Skeletal muscle satellite cell (primary cell): Measurements from ENCODE around the gene COBL.

Source experiments
- H3K27me3 ChIP-seq: 2 replicates; pipeline ENCODE4 v1.7.0; 2013; ENCODE audit warnings: low read length; ENCODE audit not compliant: control insufficient read depth, insufficient read depth
- H3K36me3 ChIP-seq: 2 replicates; pipeline ENCODE4 v1.7.0; 2013; ENCODE audit warnings: mild to moderate bottlenecking, control low read depth, low read length; ENCODE audit not compliant: insufficient read depth
- H3K4me1 ChIP-seq: 2 replicates; pipeline ENCODE4 v1.7.0; 2013; ENCODE audit warnings: low read length; ENCODE audit not compliant: control insufficient read depth, insufficient read depth
- H3K4me2 ChIP-seq: 2 replicates; pipeline ENCODE4 v1.7.0; 2013; ENCODE audit warnings: mild to moderate bottlenecking, low read length
- H3K4me3 ChIP-seq: 2 replicates; pipeline ENCODE4 v1.7.0; 2013; ENCODE audit warnings: low read length
- H3K9ac ChIP-seq: 2 replicates; pipeline ENCODE4 v1.7.0; 2013; ENCODE audit warnings: mild to moderate bottlenecking, low read depth, low read length, moderate library complexity
- H3K9me3 ChIP-seq: replicated peaks from 2 replicates; pipeline ENCODE4 v1.7.0; 2013; ENCODE audit warnings: mild to moderate bottlenecking, control low read depth, low read length

COBL gene

GRCh38 chr7:51013861-51014511, 302.6 kb downstream of the COBL start:
- H3K27me3 ChIP-seq: peaks cover 41% of the 10 kb centered on the region
- H3K4me1 ChIP-seq: peaks cover 18% of the 10 kb centered on the region
- H3K4me2 ChIP-seq: no peak overlapping the region
- H3K9ac ChIP-seq: no peak overlapping the region
- no peaks in the 10 kb centered on the region for H3K9me3 ChIP-seq
- H3K36me3 ChIP-seq: no peaks in the 10 kb centered on the region
- H3K4me3 ChIP-seq: no peak overlapping the region

DNA sequence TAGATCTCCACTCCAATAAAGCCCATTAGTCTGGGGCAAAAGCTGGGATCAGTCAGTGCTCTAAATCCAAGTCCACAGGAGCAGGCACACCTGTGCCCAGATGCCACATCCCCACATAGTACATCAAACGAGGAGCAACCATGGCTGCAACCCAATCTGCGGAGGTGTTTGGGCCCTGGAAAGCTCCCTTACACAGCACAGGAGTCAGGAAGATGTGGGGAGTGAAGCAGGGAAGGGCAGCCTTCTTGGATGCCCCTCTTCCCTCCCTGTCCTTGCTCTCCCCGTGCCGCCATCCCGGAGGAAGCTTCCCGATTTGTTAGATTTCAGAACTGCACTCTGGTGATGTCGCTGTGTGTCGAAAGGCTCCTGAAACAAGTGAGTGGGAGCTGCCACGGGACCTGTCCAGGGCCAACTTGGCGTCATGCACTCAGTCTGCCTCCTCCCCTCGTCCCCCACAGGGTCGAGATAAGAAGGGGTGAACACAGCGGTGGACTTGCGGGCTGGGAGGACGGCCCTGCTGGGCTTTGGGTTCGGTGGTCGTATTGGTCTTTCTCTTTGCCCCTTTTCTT, 303.3 kb downstream of the COBL start:
- Histone ChIP-seq H3K9me3 (no peaks in the 10 kb centered on the region), H3K36me3 (no peaks in the 10 kb centered on the region), H3K4me1 (peaks cover 18% of the 10 kb centered on the region), H3K9ac (no peak overlapping the region), H3K27me3 (peaks cover 41% of the 10 kb centered on the region), H3K4me2 (no peak overlapping the region), H3K4me3 (no peak overlapping the region)

DNA sequence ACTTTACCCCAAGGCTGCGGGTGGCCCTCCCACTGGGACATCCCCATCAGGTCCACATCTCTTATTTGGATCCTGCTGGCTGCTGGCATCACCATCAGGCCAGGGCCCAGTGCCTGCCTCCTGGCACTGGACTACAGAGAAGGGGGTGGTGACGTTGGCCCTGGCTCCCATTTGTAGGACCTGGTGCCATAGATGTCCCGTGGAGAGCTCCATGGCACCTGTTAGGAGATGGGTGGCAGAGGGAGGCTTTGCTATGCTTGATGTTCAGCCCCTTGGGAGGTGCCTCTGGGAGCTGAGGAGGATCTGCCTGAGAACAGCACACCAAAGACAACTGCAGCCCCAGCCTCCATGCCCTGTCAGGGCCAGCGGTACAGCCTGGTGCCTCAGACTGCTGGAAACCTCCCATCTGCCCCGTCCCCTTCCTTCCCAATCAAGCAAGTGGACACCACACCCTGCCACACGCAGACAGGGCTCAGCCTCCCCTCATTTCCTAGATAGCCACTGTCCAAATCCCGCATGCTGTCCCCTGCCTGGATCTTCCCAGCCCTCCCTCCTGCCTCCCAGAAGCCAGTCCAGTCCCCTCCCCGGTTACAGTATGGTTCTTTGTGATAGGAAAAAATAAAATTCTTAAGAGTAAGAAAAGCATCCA, 303.9 kb downstream of the COBL start:
- Histone ChIP-seq H3K4me3 (no peak overlapping the region), H3K4me1 (peaks cover 18% of the 10 kb centered on the region), H3K27me3 (peaks cover 41% of the 10 kb centered on the region), H3K9me3 (no peaks in the 10 kb centered on the region), H3K9ac (no peak overlapping the region), H3K36me3 (no peaks in the 10 kb centered on the region), H3K4me2 (no peak overlapping the region)

GRCh38 chr7:51011710-51012350, 304.8 kb downstream of the COBL start:
- Histone ChIP-seq H3K36me3 (no peaks in the 10 kb centered on the region), H3K9ac (no peak overlapping the region), H3K27me3 (peaks cover 47% of the 10 kb centered on the region), H3K9me3 (no peaks in the 10 kb centered on the region), H3K4me2 (no peak overlapping the region), H3K4me3 (no peak overlapping the region), H3K4me1 (peaks cover 18% of the 10 kb centered on the region)

GRCh38 chr7:51010534-51010933, 306.1 kb downstream of the COBL start:
- Histone ChIP-seq H3K9me3 (no peaks in the 10 kb centered on the region), H3K9ac (no peak overlapping the region), H3K27me3 (peaks cover 51% of the 10 kb centered on the region), H3K4me2 (no peak overlapping the region), H3K4me3 (no peak overlapping the region), H3K4me1 (peaks cover 18% of the 10 kb centered on the region), H3K36me3 (no peaks in the 10 kb centered on the region)

GRCh38 chr7:51009716-51010496, 306.7 kb downstream of the COBL start:
- Histone ChIP-seq H3K4me1 (peaks cover 18% of the 10 kb centered on the region), H3K36me3 (no peaks in the 10 kb centered on the region), H3K27me3 (peaks cover 53% of the 10 kb centered on the region), H3K9me3 (no peaks in the 10 kb centered on the region), H3K4me3 (peak overlapping the region; percentile 15), H3K4me2 (peak overlapping the region; percentile 27), H3K9ac (no peak overlapping the region)

- Histone ChIP-seq H3K4me1 (peaks cover 18% of the 10 kb centered on the region), H3K9ac (no peak overlapping the region), H3K9me3 (no peaks in the 10 kb centered on the region), H3K4me2 (no peak overlapping the region), H3K4me3 (no peak overlapping the region), H3K36me3 (no peaks in the 10 kb centered on the region), H3K27me3 (peaks cover 39% of the 10 kb centered on the region)
Observed at GRCh38 chr7:51007551-51008505, 308.8 kb downstream of the COBL start.

DNA sequence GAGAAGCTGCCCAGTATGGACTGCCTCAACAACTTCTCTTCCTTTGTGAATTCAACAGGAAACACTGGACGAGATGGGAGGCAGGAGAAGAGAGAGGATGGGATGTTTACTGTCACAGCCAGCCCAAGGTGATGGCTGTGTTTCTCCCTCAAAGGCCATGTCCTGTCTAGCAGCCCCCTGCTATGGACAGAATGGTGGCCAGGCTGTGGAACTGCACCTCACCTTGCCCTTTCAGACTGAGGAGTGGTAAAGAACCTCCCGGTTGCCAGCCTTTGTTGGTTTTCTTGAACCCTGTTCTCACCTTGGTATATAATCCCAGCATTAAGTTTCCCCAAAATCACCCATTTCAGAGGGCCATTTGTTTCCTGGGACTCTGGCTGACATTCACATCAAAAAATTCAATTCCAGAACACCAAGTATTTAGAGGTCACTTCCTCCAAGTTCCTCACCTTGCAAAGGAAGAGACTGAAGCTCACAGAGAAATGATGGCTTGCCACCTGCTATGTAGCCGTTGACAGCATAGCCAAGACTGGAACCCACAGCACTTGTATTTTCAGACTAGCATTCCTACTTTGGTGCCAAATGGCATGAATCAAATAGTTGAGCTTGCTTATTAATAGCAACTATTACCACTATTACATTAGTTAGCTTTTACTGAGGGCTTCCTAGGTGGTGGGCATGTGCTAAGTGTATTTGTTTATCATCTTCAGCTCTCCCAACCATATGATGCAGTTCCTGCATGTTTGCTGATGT, 309.9 kb downstream of the COBL start:
- Histone ChIP-seq H3K4me1 (peaks cover 18% of the 10 kb centered on the region), H3K36me3 (no peaks in the 10 kb centered on the region), H3K4me2 (no peak overlapping the region), H3K4me3 (no peak overlapping the region), H3K9me3 (no peaks in the 10 kb centered on the region), H3K27me3 (peaks cover 27% of the 10 kb centered on the region), H3K9ac (no peak overlapping the region)

DNA sequence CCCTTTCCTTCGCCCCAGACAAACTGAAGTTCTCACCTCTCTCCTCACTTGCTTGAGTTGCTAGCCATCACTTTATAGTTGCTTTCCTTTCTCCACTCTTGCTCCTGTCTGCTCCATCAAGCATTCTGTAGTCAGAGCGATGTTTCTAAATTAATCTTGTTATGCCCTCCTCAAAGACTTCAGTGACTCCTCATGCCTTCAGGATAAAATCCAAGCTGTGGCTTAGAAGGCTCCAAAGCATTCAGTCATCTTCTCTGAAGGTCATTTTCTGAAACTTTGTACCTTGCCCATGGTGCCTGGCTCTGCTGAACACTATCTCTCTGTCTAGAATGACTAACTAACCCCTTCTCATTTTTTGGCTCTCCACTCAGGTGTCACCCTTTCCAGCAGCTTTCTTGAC, 311.5 kb downstream of the COBL start:
- Histone ChIP-seq H3K27me3 (peaks cover 25% of the 10 kb centered on the region), H3K9me3 (no peaks in the 10 kb centered on the region), H3K9ac (no peak overlapping the region), H3K4me3 (no peak overlapping the region), H3K36me3 (no peaks in the 10 kb centered on the region), H3K4me1 (peaks cover 11% of the 10 kb centered on the region), H3K4me2 (no peak overlapping the region)

DNA sequence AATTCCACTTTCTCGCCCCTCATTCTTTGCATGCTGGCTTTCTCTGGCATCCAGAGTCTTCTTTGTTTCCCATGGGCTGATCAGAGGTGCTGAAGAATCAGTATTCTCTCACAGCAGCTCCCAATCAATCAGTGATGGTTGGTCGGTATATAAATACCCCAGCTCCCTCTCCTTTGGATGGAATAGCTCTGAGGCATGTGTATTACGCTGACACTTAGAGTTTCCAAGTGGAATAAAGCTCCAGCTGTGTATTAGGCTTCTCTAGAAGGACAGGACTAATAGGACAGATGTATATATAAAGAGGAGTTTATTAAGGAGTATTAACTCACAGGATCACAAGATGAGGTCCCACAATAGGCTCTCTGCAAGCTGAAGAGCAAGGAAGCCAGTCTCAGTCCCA, 315.7 kb downstream of the COBL start:
- H3K36me3 ChIP-seq: no peaks in the 10 kb centered on the region
- no peak overlapping the region for H3K4me2 ChIP-seq
- no peak overlapping the region for H3K9ac ChIP-seq
- no peaks in the 10 kb centered on the region for H3K9me3 ChIP-seq
- H3K4me1 ChIP-seq: no peaks in the 10 kb centered on the region
- no peak overlapping the region for H3K4me3 ChIP-seq
- H3K27me3 ChIP-seq: peaks cover 16% of the 10 kb centered on the region
